MG63 (cell line): Measurements from ENCODE around the gene ITSN1. TPM values are rescaled to one million over a fixed set of nuclear protein-coding genes. Genes with fewer than 3 reads are reported as not detected.
"Not testable (repeated sequence)": the region's sequence is repeated elsewhere in the genome, so short reads cannot be mapped to it uniquely, and the experiment has no call there.

ENCODE experiments used
- DNase-seq: peaks from one replicate; pipeline ENCODE4 v3.0.0-alpha.2; 2020
- H3K27me3 ChIP-seq: fragments of 250-450 bp; sonication (Bioruptor Pico); 2 replicates; pipeline ENCODE4 v1.5.1; 2020; ENCODE audit warnings: mild to moderate bottlenecking, moderate library complexity
- H3K36me3 ChIP-seq: fragments of 250-450 bp; sonication (Bioruptor Pico); 2 replicates; pipeline ENCODE4 v1.5.1; 2020; ENCODE audit warnings: mild to moderate bottlenecking, moderate library complexity
- H3K4me3 ChIP-seq: fragments of 250-450 bp; sonication (Bioruptor Pico); 2 replicates; pipeline ENCODE4 v1.5.1; 2020; ENCODE audit warnings: mild to moderate bottlenecking, moderate library complexity
- H3K9me3 ChIP-seq: fragments of 250-450 bp; sonication (Bioruptor Pico); 2 replicates; pipeline ENCODE4 v1.5.1; 2020; ENCODE audit warnings: mild to moderate bottlenecking, moderate library complexity
- total RNA-seq: library from RNA; depleted of rRNA; stranded (reverse); fragments of >200 nt; shearing (Covaris generic); gene quantifications from 2 replicates; pipeline ENCODE4 v1.2.3, GENCODE V29; 2014; ENCODE audit warnings: low replicate concordance; rRNA removed

The ITSN1 gene
- total RNA-seq = 7.7 and 10.5 TPM in 2 replicates

DNA sequence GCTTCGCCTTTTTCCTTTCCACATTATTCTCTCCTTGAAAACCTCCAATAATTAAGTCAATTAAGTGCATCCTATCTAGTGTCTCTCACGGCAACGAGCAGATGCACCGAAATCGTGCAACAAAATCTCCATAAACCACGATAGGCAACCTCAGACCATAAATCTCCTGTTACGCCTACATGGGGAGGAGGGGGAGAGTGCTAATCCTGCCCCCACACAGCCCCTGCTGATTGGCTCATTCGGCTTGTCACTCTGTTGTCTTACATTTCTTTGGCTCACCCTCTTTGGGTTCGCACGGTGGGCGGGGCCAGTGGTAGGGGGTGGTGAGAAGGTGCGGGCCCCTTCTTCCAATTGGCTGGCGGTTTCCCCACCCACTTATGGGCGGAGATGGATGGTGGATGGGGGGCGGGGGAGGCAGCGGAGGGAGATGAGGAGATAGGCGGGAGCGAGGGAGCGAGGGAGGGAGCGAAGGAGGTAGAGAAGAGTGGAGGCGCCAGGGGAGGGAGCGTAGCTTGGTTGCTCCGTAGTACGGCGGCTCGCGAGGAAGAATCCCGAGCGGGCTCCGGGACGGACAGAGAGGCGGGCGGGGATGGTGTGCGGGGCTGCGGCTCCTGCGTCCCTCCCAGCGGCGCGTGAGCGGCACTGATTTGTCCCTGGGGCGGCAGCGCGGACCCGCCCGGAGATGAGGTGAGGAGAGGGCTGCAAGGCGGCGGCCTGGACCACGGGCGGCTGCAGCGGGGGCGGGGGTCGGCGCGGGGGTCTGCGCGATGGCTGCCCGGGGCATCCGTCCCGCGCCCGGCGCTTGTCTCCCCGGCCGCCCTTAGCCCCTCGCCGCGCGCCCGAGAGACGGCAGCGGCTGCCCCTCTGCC, at the start of gene ITSN1:
ITSN1 (plus strand) TSS at position 475 of the 869 bp plus-strand sequence. CDS start 76,328 bp downstream, outside the sequence.
- Histone ChIP-seq H3K4me3 (peak within 1 kb of the TSS; percentile 77), H3K36me3 (peaks cover 3% of the 10 kb centered on the region; the same call in 1 of the 2 replicates), H3K27me3 (no peaks in the 10 kb centered on the region), H3K9me3 (no peaks in the 10 kb centered on the region)
- DNase-seq = peak; percentile 99

DNA sequence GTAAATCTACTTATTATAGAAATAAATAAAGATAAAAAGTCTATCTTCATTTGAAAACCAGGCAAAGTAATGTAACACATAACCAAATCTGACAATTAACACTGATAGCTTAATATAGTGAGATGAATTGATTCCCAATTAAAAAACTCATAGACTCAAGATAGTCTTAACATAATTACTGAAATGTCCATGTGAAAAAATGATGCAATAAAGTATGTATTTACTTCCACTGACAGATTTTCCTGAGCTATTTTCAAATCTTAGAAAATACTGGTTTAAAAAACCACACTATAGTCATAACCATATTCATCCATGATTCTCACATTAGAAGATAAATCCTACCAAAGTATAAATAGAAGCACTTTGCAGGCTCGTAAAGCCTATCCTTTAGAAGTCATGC, 44.2 kb upstream of the ITSN1 start:
- no peaks in the 10 kb centered on the region for H3K9me3 ChIP-seq
- H3K36me3 ChIP-seq = peaks cover 41% of the 10 kb centered on the region
- no peak for DNase-seq
- H3K27me3 ChIP-seq = no peaks in the 10 kb centered on the region
- H3K4me3 ChIP-seq = no peak overlapping the region

DNA sequence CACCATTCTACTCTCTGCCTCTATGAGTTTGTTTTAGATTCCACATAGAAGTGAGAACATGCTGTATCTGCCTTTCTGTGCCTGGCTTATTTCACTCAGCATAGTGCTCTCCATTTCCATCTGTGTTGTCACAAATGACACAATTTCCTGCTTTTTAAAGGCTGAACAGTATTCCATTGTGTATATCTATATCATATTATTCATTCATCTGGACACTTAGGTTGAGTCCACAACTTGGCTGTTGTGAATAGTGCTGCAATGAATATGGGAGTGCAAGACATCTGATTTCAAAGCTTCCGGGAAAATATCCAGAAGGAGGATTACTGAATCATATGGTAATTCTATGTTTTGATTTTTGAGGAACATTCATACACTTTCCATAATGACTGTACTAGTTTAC, 33.7 kb upstream of the ITSN1 start:
- Histone ChIP-seq H3K36me3 (peaks cover 23% of the 10 kb centered on the region; the same call in 1 of the 2 replicates), H3K4me3 (no peak overlapping the region), H3K9me3 (no peaks in the 10 kb centered on the region), H3K27me3 (no peaks in the 10 kb centered on the region)
- DNase-seq = peak; percentile 23

DNA sequence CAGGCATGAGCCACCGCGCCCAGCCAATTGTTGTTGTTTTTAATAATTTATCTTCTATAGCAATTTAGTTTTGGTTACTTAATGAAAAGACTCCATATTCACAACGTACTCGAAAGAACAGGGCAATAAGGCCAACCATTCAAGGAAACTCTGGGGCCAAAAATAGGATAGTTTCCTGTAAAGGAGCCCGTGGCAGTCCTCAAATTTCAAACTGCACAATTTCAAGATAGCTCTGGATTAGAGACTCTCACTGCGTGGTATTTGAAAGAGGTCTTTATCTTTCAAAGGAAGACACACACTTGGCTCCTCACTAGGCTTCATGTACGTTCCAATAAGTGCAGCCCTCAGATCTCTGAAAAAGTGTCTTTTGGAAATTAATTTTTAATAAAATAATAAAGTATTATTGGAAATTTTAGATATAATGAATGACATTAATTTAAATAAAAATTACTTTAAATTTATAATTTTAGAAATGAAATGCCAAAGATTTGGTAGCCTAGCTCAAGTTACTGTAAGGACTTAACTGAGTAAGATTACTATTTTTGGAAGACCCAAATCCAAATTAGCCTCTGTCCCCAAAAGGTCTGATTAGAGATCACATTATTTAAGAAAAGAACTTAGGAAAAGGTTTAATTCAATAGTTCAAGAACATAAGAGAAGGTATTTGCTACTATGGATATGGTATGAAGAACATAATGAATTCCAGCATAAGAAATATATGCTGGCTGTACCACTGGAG, 31.1 kb upstream of the ITSN1 start:
- H3K9me3 ChIP-seq = no peaks in the 10 kb centered on the region
- peaks cover 14% of the 10 kb centered on the region for H3K36me3 ChIP-seq
- H3K27me3 ChIP-seq = no peaks in the 10 kb centered on the region
- no peak for DNase-seq
- no peak overlapping the region for H3K4me3 ChIP-seq

DNA sequence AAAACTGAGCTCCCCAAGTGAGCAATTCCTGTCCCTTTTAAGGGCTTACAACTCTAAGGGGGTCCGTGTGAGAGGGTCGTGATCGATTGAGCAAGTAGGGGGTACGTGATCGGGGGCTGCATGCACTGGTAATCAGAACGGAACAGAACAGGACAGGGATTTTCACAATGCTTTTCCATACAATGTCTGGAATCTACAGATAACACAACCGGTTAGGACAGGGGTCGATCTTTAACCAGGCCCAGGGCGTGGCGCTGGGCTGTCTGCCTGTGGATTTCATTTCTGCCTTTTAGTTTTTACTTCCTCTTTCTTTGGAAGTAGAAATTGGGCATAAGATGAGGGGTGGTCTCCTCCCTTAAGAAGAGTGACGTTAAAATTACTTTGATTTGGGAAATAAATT, 24.7 kb upstream of the ITSN1 start:
- H3K27me3 ChIP-seq, H3K4me3 ChIP-seq, DNase-seq, H3K9me3 ChIP-seq: not testable (repeated sequence)
- peaks cover 12% of the 10 kb centered on the region for H3K36me3 ChIP-seq

DNA sequence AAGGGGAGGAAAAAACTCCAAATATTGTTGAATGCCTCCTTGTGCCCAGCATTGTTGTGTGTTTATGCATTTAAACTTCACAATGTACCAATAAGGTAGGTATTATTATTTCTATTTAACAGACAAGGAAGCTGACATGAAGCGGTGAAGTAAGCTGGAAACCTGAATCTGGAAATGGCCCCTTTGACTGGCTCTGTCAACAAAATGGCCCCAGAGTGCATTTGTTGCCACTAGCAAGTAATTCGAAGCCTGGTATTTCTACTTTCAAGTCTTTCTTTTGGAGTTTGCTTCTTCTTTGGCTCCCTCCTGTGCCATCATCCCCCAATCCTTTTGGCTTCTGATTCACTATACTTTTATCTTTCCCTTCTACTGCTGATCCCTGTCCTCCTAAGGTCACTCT, 23.9 kb upstream of the ITSN1 start:
- Histone ChIP-seq H3K36me3 (peaks cover 15% of the 10 kb centered on the region), H3K4me3 (no peak overlapping the region), H3K27me3 (no peaks in the 10 kb centered on the region), H3K9me3 (no peaks in the 10 kb centered on the region)
- no peak for DNase-seq

DNA sequence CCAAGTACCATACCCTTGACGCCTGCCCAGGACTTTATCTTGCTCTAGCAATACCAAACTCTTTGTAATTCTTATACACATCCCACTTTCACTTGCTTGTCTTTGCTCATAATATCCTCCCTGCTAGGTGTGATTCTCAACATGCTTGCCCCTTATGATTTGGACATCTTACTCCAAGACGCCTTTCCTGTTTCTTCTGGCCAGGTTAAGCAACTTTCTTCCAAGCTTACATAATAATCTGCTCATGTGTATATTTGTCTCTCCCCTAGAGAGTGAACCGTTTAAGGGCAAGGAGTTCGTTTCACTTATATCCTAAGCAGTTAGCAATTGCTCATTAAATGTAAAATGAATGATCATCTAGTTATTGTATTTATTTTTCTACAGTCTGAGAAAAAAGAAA, 22.6 kb upstream of the ITSN1 start:
- no peaks in the 10 kb centered on the region for H3K27me3 ChIP-seq
- DNase-seq = no peak
- H3K4me3 ChIP-seq = no peak overlapping the region
- H3K9me3 ChIP-seq = no peaks in the 10 kb centered on the region
- peaks cover 17% of the 10 kb centered on the region for H3K36me3 ChIP-seq

DNA sequence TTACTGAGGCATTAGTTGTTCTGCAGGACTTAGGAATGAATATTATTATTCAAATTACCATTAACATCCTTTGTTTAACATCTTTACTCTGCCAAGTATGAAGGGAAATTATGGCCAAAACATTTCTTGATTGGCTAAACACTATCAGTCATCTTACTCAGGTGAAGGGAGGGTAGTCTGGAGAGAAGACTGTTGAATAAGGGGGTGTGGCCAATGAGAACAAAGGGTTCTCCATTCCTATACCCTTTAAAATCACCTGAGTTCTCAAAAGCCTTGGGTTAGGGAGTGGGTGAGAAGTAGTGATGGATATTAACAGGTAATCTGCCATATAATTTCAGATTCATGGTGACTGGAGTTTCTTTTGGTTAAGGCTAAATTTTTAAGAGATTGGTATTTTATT, 20.0 kb upstream of the ITSN1 start:
- H3K27me3 ChIP-seq = no peaks in the 10 kb centered on the region
- H3K4me3 ChIP-seq = no peak overlapping the region
- DNase-seq = no peak

DNA sequence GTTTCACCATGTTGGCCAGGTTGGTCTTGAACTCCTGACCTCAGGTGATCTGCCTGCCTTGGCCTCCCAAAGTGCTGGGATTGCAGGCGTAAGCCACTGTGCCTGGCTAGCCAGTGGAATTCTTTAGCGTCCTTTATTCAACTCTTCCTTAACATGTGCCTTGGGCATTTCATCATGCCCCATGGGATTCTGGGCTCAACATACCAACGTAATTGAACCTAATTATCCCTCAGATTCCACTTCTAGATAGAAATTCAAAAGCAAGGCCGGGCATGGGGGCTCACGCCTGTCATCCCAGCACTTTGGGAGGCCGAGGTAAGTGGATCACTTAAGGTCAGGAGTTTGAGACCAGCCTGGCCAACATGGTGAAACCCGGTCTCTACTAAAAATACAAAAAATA, 16.1 kb upstream of the ITSN1 start:
- H3K27me3 ChIP-seq, H3K9me3 ChIP-seq, DNase-seq, H3K4me3 ChIP-seq: not testable (repeated sequence)
- H3K36me3 ChIP-seq = peaks cover 28% of the 10 kb centered on the region

More for the DNA sequence above, 20.0 kb upstream of the ITSN1 start:
- H3K9me3 ChIP-seq = no peaks in the 10 kb centered on the region
- H3K36me3 ChIP-seq = peaks cover 15% of the 10 kb centered on the region

DNA sequence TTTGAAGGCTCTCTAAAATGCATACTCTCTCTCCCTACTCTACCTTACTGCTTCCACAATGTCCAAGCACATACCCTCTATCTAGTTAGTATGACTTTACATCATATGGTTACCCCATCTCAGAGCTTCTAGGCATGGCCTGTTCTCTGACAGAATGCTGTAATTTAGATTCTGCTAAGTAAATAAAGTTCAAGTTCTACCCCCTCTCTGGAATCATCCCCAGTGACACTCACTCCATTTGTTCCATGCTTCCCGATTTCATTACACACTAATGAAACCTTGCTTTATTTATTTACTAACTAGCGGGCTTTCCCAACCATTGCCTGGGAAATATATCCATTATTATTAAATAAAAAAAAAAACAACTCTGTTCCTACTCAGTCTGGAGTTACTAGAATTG, 8.0 kb upstream of the ITSN1 start:
- Histone ChIP-seq H3K9me3 (no peaks in the 10 kb centered on the region), H3K4me3 (no peak overlapping the region), H3K36me3 (peaks cover 15% of the 10 kb centered on the region), H3K27me3 (no peaks in the 10 kb centered on the region)
- no peak for DNase-seq

DNA sequence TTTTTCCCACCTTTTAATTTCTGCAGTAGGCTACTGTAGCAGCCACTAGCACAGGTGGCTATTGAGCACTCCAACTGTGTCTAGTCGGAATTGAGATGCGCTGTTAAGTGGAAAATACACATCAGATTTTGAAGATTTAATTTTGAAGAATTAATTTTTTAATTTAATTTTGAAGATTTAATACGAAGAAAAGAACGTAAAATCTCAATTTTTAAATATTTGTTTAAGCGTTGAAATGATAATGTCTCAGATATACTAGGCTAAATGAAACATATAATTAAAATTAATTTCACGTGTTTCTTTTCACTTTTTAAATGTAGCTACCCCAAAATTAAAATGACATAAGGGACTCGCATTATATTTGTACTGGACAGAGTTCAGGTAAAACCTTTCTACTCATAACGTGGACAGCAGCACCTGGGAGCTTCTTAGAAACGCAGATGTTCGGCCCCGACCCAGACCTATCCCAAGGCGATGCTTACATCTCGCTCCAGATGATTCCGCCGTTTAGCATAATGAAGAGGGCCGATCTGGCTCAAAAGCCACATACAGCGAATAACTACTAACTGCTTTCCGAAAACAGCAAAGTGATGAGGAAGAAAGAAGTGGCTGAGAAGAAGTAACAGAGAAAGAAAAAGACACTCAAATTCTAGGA, 1.5 kb upstream of the ITSN1 start:
- Histone ChIP-seq H3K9me3 (no peaks in the 10 kb centered on the region), H3K27me3 (no peaks in the 10 kb centered on the region), H3K36me3 (peaks cover 3% of the 10 kb centered on the region; the same call in 1 of the 2 replicates), H3K4me3 (peak overlapping the region; percentile 77)
- no peak for DNase-seq

DNA sequence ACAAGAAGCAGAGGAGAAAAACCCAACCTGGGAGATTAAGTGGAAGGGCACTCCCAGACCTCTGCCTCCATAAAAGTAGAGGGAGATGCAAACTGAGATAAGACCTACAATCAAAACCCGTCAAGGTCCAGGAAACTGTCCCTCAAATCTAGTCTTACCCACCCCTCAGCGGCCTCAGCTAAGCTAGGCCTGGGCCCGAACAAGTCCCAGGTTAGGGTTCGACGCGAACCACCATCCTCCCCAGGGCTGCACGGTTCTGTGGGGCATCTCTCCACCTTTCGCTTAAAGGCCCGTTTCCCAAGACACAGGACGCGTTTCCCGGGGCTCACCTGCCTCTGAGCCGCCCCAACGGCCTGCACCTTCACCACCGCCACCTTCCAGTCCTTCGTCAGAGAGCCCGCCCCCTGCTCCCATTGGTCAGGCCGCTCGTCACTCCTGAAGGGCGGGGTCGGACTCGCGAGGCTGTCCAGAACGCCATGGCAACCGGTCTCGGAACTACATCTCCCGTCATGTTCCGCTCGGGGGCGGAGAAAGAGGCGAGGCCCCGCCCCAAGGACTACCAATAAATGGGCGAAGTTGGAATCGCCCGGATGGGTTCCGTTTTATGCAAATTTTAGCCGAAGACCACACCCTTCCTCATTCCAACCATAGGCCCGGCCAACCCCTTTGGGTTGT, 812 bp upstream of the ITSN1 start, which contains the start of gene CRYZL1:
CRYZL1 (minus strand) TSS at position 390 of the 675 bp plus-strand sequence. CDS start 10,190 bp downstream, outside the sequence.
- peak; percentile 99 for DNase-seq
- Histone ChIP-seq H3K4me3 (peak within 1 kb of the TSS; percentile 77), H3K36me3 (peaks cover 3% of the 10 kb centered on the region; the same call in 1 of the 2 replicates), H3K9me3 (no peaks in the 10 kb centered on the region), H3K27me3 (no peaks in the 10 kb centered on the region)

DNA sequence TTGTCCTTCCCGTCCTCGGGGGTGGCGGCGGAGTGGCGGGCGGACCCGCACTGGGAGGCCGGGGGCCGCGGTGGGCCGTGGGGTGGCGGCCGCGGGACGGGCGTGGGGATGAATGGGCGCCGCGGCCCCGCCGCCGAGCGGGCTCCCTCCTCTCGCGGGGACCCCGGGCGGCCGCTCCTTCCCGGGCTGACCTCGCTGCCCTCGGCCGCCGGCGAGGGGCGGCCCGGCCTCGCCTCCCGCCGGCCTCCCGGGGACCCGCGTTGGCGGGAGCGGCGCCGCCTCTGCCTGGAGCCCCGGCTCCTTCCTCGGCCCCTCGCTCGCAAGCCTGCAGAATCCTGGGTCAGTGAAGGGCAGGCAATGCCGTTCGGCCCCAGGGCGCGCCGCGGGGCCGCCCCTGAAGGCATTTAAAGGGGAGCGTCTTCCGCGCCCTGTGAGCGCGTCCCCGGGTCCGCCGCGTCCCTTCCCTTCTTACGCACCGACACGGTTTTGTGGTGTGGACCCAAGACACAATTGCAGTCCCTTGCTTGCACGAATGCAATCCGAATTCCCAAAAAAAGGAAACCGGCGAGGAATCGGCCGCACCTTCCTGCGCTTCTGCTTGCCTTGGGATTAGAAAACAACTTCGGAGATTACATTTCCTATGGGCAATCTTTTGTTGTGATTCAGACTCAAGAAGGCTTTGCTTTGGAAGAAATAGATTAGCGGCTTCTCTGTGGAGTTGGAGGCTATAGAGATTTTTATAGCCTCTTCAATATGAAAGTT, 776 bp downstream of the ITSN1 start:
- peak; percentile 31 for DNase-seq
- H3K9me3 ChIP-seq = no peaks in the 10 kb centered on the region
- no peaks in the 10 kb centered on the region for H3K27me3 ChIP-seq
- H3K36me3 ChIP-seq = peaks cover 3% of the 10 kb centered on the region; the same call in 1 of the 2 replicates
- H3K4me3 ChIP-seq = peak overlapping the region; percentile 77

DNA sequence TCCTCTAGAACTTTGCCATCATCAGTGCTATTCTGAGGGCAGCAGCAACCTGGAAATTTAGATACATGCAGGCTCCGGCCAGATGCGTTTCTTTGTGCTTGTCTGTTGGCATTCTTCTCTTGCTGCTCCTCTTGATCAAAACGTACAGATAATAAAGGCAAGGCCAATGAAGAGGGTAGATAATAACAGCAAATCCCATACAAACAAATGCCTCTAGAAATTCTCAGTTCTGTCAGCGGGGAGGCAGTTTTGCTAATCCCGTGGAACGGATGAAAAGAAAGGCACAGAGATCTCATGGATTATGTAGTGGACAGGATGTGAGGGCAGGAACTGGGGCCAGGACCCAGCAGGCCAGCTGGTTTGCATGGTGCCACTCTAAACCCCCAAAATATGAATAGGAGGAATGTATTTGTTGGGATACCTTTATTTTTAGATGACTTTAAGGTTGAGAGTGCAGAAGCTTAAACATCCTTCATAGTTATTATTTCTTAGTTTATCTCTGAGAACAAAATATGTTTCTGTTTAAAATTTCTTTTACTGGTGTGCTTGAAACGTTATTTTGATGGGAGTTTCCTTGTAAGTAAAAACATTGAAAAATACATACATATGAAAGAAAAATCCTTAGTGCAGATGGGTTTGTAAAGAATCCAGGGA, 1.5 kb downstream of the ITSN1 start:
- Histone ChIP-seq H3K27me3 (no peaks in the 10 kb centered on the region), H3K9me3 (no peaks in the 10 kb centered on the region), H3K4me3 (peak overlapping the region; percentile 77), H3K36me3 (peaks cover 3% of the 10 kb centered on the region; the same call in 1 of the 2 replicates)
- peak; percentile 13 for DNase-seq

DNA sequence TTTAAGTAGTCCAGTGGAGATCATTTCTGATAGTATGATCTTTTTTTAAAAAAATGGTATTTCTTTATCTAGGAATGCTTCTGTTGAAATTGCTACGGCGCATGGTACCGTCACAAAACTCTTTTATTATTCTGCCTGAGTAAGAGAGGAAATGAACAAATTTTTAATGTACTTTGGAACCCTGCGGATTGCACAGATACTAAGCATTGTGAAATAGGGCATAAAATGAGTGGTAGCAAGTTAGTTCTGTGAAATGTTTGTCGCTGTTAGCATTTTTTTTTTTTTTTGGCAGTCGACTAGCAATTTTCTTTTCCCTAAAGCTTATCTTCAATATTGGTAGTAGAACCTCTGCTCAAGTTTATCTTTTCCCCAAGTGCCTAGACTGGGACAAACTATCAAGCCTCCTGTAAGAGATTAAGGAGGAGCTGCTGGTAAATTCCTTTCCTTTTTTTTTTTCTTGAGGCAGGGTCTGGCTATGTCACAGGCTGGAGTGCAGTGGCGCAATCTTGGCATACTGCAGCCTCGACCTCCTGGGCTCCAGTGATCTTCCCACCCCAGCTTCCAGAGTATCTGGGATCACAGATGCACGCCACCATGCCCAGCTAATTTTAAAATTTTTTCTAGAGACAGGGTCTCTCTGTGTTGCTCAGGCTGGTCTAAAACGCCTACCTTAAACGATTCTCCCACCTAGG, 2.2 kb downstream of the ITSN1 start:
- H3K27me3 ChIP-seq = no peaks in the 10 kb centered on the region
- DNase-seq = no peak
- no peaks in the 10 kb centered on the region for H3K9me3 ChIP-seq
- H3K4me3 ChIP-seq = no peak overlapping the region
- 0 out of 2 replicates have a peak, but pooled peaks cover 3% of the 10 kb centered on the region for H3K36me3 ChIP-seq
